GM23338 (cell line): Measurements from ENCODE around the gene PNP.

Source experiments
- CREB1 ChIP-seq: fragments of 250-450 bp; sonication (Bioruptor Pico); IDR thresholded peaks from 2 replicates; pipeline ENCODE4 v1.5.0; 2020; ENCODE audit warnings: low read depth, mild to moderate bottlenecking, moderate library complexity
- CTCF ChIP-seq, 2 experiments: fragments of 200-600 bp in 1 of 2; sonication (generic) in 1 of 2; conservative IDR thresholded peaks; 2 replicates each; pipeline versions ENCODE4 v1.5.1 to v1.6.1; 2016 to 2017; ENCODE audit warnings: antibody characterized with exemption in 2 of 2, low read depth in 2 of 2, mild to moderate bottlenecking in 2 of 2, moderate library complexity in 1 of 2
- EZH2 ChIP-seq: fragments of 200-600 bp; sonication (generic); IDR thresholded peaks from one replicate; pipeline ENCODE4 v1.8.0; 2017; ENCODE audit warnings: antibody characterized with exemption, mild to moderate bottlenecking, low read depth; ENCODE audit not compliant: unreplicated experiment
- EZH2phosphoT487 ChIP-seq: fragments of 200-600 bp; sonication (generic); IDR thresholded peaks from one replicate; pipeline ENCODE4 v1.8.1; 2018; ENCODE audit warnings: antibody characterized with exemption; ENCODE audit not compliant: unreplicated experiment
- POLR2AphosphoS5 ChIP-seq: IDR thresholded peaks from 2 replicates; pipeline ENCODE4 v1.6.1; 2016; ENCODE audit warnings: antibody characterized with exemption, low read depth
- REST ChIP-seq: IDR thresholded peaks from one replicate; pipeline ENCODE4 v1.6.1; 2018; ENCODE audit warnings: antibody characterized with exemption; ENCODE audit not compliant: unreplicated experiment
- ZNF114 ChIP-seq: fragments of 250-450 bp; sonication (Bioruptor Pico); IDR thresholded peaks from 2 replicates; pipeline ENCODE4 v1.5.0; 2020; ENCODE audit warnings: mild to moderate bottlenecking, moderate library complexity
- TF ChIP-seq, protein P1 (sequence below): IDR thresholded peaks from 2 replicates; pipeline ENCODE4 v1.6.1; 2016; ENCODE audit warnings: antibody characterized with exemption

GRCh38 chr14:20478894-20479293 lies 9.7 kb downstream of the PNP start:
- TF ChIP-seq CTCF (conservative IDR thresholded peaks at IDR 0.05; ENCODE audit: low read depth in 2 of 2) = no peak
- TF ChIP-seq REST = no peak
- no peak for TF ChIP-seq EZH2phosphoT487
- no peak for TF ChIP-seq POLR2AphosphoS5
- TF ChIP-seq CREB1 = no peak
- no peak for TF ChIP-seq EZH2
- TF ChIP-seq ZNF114 (CRISPR knock-in tag) = no peak
- TF ChIP-seq, protein P1, sequence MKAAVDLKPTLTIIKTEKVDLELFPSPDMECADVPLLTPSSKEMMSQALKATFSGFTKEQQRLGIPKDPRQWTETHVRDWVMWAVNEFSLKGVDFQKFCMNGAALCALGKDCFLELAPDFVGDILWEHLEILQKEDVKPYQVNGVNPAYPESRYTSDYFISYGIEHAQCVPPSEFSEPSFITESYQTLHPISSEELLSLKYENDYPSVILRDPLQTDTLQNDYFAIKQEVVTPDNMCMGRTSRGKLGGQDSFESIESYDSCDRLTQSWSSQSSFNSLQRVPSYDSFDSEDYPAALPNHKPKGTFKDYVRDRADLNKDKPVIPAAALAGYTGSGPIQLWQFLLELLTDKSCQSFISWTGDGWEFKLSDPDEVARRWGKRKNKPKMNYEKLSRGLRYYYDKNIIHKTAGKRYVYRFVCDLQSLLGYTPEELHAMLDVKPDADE = no peak
